HepG2 (cell line): Measurements from ENCODE around the gene H3-3A. TPM values are rescaled to one million over a fixed set of nuclear protein-coding genes. Genes with fewer than 3 reads are reported as not detected.

Experiments used
- ADNP ChIP-seq: sonication (generic); formaldehyde crosslinking; IDR thresholded peaks from 2 replicates; pipeline ENCODE4 v1.4.0; 2020; ENCODE audit warnings: missing genetic modification reagents
- AGO1 ChIP-seq: fragments of 200-400 bp; formaldehyde crosslinking; IDR thresholded peaks from 2 replicates; pipeline ENCODE4 v1.6.1; 2017; ENCODE audit warnings: mild to moderate bottlenecking, low read depth, low read length, moderate library complexity; ENCODE audit not compliant: poor library complexity, severe bottlenecking
- ARID5B ChIP-seq: IDR thresholded peaks from 2 replicates; pipeline ENCODE4 v1.4.0; 2020; ENCODE audit warnings: mild to moderate bottlenecking, missing genetic modification reagents
- ASH2L ChIP-seq: fragments of 300-600, 200-600 bp; sonication (generic); IDR thresholded peaks from 2 replicates; pipeline ENCODE4 v1.7.0; 2017; ENCODE audit warnings: low read depth, mild to moderate bottlenecking, moderate library complexity, mixed read lengths, low read length; ENCODE audit not compliant: insufficient read length
- CBX1 ChIP-seq: IDR thresholded peaks from one replicate; pipeline ENCODE4 v1.6.1; 2016; ENCODE audit warnings: antibody characterized with exemption, low read depth
- ETV5 ChIP-seq: IDR thresholded peaks from 2 replicates; pipeline ENCODE4 v1.6.1; 2018; ENCODE audit warnings: missing biosample characterization, missing genetic modification reagents, inconsistent platforms, borderline replicate concordance
- HDAC2 ChIP-seq: sonication (generic); formaldehyde crosslinking; IDR thresholded peaks from 2 replicates; pipeline ENCODE4 v1.4.0; 2020; ENCODE audit warnings: missing genetic modification reagents
- NRL ChIP-seq: sonication (generic); formaldehyde crosslinking; IDR thresholded peaks from 2 replicates; pipeline ENCODE4 v1.5.0; 2020; ENCODE audit warnings: missing genetic modification reagents, mild to moderate bottlenecking, moderate library complexity, borderline replicate concordance
- SAP130 ChIP-seq: IDR thresholded peaks from 2 replicates; pipeline ENCODE4 v1.6.1; 2016; ENCODE audit warnings: low read depth
- SKI ChIP-seq: fragments of 450-650 bp; IDR thresholded peaks from one replicate; pipeline ENCODE4 v1.6.1; 2018; ENCODE audit warnings: mild to moderate bottlenecking; ENCODE audit not compliant: partially characterized antibody
- SNAPC2 ChIP-seq: sonication (generic); formaldehyde crosslinking; IDR thresholded peaks from 2 replicates; pipeline ENCODE4 v1.8.1; 2022; ENCODE audit warnings: mild to moderate bottlenecking, missing genetic modification reagents
- SP2 ChIP-seq: sonication (generic); formaldehyde crosslinking; IDR thresholded peaks from 2 replicates; pipeline ENCODE4 v1.5.1; 2020; ENCODE audit warnings: mild to moderate bottlenecking, missing genetic modification reagents
- TOPORS ChIP-seq: sonication (generic); formaldehyde crosslinking; IDR thresholded peaks from 2 replicates; pipeline ENCODE4 v1.8.0; 2023; ENCODE audit warnings: mild to moderate bottlenecking, missing genetic modification reagents
- ZBTB7A ChIP-seq: sonication (generic); formaldehyde crosslinking; IDR thresholded peaks from 2 replicates; pipeline ENCODE4 v1.8.0; 2022; ENCODE audit warnings: mild to moderate bottlenecking, missing genetic modification reagents
- ZNF138 ChIP-seq: sonication (generic); formaldehyde crosslinking; IDR thresholded peaks from 2 replicates; pipeline ENCODE4 v1.5.0; 2020; ENCODE audit warnings: mild to moderate bottlenecking, low read depth, missing genetic modification reagents
- ZNF232 ChIP-seq: sonication (generic); formaldehyde crosslinking; IDR thresholded peaks from 2 replicates; pipeline ENCODE4 v1.4.0; 2020; ENCODE audit warnings: missing genetic modification reagents, borderline replicate concordance
- ZNF33A ChIP-seq: sonication (generic); formaldehyde crosslinking; IDR thresholded peaks from 2 replicates; pipeline ENCODE4 v1.5.1; 2020; ENCODE audit warnings: missing genetic modification reagents, mild to moderate bottlenecking, moderate library complexity, borderline replicate concordance
- ZNF558 ChIP-seq: sonication (generic); formaldehyde crosslinking; IDR thresholded peaks from 2 replicates; pipeline ENCODE4 v1.9.0; 2022; ENCODE audit warnings: mild to moderate bottlenecking, missing genetic modification reagents, borderline replicate concordance
- ZNF589 ChIP-seq: sonication (generic); formaldehyde crosslinking; conservative IDR thresholded peaks from 2 replicates; pipeline ENCODE4 v1.8.0; 2022; ENCODE audit warnings: mild to moderate bottlenecking, moderate library complexity, missing genetic modification reagents
- ZNF678 ChIP-seq: sonication (generic); formaldehyde crosslinking; IDR thresholded peaks from 2 replicates; pipeline ENCODE4 v1.4.0; 2020; ENCODE audit warnings: mild to moderate bottlenecking, missing genetic modification reagents
- ZNF776 ChIP-seq: sonication (generic); formaldehyde crosslinking; IDR thresholded peaks from 2 replicates; pipeline ENCODE4 v1.4.0; 2020; ENCODE audit warnings: mild to moderate bottlenecking, missing genetic modification reagents
- ZNF790 ChIP-seq: sonication (generic); formaldehyde crosslinking; IDR thresholded peaks from 2 replicates; pipeline ENCODE4 v1.8.0; 2022; ENCODE audit warnings: missing genetic modification reagents, mild to moderate bottlenecking, borderline replicate concordance
- ZNF850 ChIP-seq: sonication (generic); formaldehyde crosslinking; conservative IDR thresholded peaks from 2 replicates; pipeline ENCODE4 v1.9.0; 2021; ENCODE audit warnings: mild to moderate bottlenecking, missing genetic modification reagents
- ZSCAN31 ChIP-seq: sonication (generic); formaldehyde crosslinking; IDR thresholded peaks from 2 replicates; pipeline ENCODE4 v1.5.0; 2020; ENCODE audit warnings: low read depth, mild to moderate bottlenecking, missing genetic modification reagents
- polyA plus RNA-seq, 8 experiments: library from polyadenylated mRNA; depleted of rRNA in 3 of 8; stranded (reverse) in 7 of 8; unstranded in 1 of 8; fragments of >200 nt; fragmentation: Illumina TruSeq in 4 of 8; extraction: Trizol in 4 of 8; gene quantifications; 2 replicates each; pipeline versions ENCODE4 v1.2.1 to v1.2.3, GENCODE V29; 2011 to 2016; ENCODE audit warnings: low read depth in 4 of 8, missing spikeins in 1 of 8, mixed read lengths in 1 of 8; ENCODE audit not compliant: insufficient read depth in 1 of 8
- total RNA-seq, 5 experiments: library from RNA; depleted of rRNA; stranded (reverse); fragments of >200 nt; fragmentation: Illumina TruSeq; extraction: Trizol; gene quantifications; 2 replicates each; pipeline ENCODE4 v1.2.3, GENCODE V29; 2016; ENCODE audit warnings: low read depth in 1 of 5
- TF ChIP-seq, protein P1 (sequence below): sonication (generic); formaldehyde crosslinking; IDR thresholded peaks from 2 replicates; pipeline ENCODE4 v1.8.1; 2023; ENCODE audit warnings: mild to moderate bottlenecking, missing genetic modification reagents

Gene H3-3A
- total and polyA plus RNA-seq, 2 of the 13 experiments (the other 11 are each of a cell fraction or from before 2014, with no cell fraction given), result 221 to 320 TPM

DNA sequence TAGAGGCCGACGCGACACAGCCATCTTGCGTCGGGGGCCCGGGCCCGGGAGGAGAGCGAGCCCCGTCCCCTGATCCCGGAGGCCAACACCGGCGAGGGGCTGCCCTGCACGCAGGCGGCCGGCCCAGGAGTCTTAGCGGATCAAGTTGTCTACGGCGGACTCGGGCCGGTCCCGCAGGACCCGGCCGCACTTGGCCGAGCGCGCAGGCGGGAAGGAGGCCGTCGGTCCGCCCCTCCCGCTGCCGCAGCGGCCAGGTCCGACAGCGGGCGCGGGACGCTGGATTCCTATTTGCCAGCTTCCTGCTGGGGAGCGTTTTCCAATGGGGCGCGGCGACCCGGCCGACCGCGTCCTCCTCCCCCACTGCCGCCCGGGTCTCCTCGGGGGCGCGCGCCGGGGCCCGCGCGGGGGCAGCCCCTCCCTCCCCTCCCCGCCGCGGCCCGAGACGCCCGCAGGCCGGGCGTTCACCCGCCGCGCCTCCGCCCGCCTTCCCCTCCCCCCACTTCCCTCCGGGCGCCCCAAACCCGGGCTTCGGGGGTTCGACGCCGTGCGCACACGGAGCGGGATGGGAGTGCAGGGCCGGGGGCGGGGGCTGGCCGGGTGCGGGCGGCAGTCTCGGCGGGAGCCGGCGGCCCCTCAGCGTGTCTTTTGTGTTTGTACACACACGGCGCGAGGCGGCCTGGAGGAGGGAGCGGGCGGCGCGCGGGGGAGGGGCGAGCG is 517 bp upstream of the H3-3A start (continued):
- TF ChIP-seq ARID5B (CRISPR knock-in tag), result peak; percentile 27; the same call in 1 of the 2 replicates
- TF ChIP-seq ZSCAN31, result peak; percentile 56; the same call in 1 of the 2 replicates
- TF ChIP-seq ADNP (CRISPR knock-in tag), result no peak
- peak; percentile 27; the same call in 1 of the 2 replicates for TF ChIP-seq SP2 (CRISPR knock-in tag)
- TF ChIP-seq HDAC2, result 0 out of 2 replicates have a peak, but pooled peaks have one; percentile 23
- TF ChIP-seq ZNF138 (CRISPR knock-in tag), result peak; percentile 81; the same call in 1 of the 2 replicates
- TF ChIP-seq, protein P1, sequence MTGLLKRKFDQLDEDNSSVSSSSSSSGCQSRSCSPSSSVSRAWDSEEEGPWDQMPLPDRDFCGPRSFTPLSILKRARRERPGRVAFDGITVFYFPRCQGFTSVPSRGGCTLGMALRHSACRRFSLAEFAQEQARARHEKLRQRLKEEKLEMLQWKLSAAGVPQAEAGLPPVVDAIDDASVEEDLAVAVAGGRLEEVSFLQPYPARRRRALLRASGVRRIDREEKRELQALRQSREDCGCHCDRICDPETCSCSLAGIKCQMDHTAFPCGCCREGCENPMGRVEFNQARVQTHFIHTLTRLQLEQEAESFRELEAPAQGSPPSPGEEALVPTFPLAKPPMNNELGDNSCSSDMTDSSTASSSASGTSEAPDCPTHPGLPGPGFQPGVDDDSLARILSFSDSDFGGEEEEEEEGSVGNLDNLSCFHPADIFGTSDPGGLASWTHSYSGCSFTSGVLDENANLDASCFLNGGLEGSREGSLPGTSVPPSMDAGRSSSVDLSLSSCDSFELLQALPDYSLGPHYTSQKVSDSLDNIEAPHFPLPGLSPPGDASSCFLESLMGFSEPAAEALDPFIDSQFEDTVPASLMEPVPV (CRISPR knock-in tag), result 0 out of 2 replicates have a peak, but pooled peaks have one; percentile 41
- no peak for TF ChIP-seq TOPORS (CRISPR knock-in tag)
- TF ChIP-seq ETV5 (CRISPR knock-in tag), result peak; percentile 31; the same call in 1 of the 2 replicates
- TF ChIP-seq ZBTB7A (CRISPR knock-in tag), result peak; percentile 43; the same call in 1 of the 2 replicates
- peak; percentile 49; the same call in 1 of the 2 replicates for TF ChIP-seq NRL (CRISPR knock-in tag)
- TF ChIP-seq ZNF790, result 0 out of 2 replicates have a peak, but pooled peaks have one; percentile 18
- TF ChIP-seq SNAPC2 (CRISPR knock-in tag), result peak; percentile 32; the same call in 1 of the 2 replicates
- 0 out of 2 replicates have a peak, but pooled peaks have one; percentile 57 for TF ChIP-seq ZNF33A
- peak; percentile 65 for TF ChIP-seq ASH2L
- peak; percentile 49; the same call in 1 of the 2 replicates for TF ChIP-seq SAP130 (CRISPR knock-in tag)
- peak; percentile 46; the same call in 1 of the 2 replicates for TF ChIP-seq ZNF776 (CRISPR knock-in tag)
- TF ChIP-seq AGO1, result peak; percentile 39
- TF ChIP-seq ZNF850 (CRISPR knock-in tag), result 0 out of 2 replicates have a peak, but pooled peaks have one; percentile 79
- TF ChIP-seq SKI, result no peak
- TF ChIP-seq ZNF589, result no peak
- TF ChIP-seq ZNF678 (CRISPR knock-in tag), result no peak
- TF ChIP-seq CBX1, result peak; percentile 42
- TF ChIP-seq ZNF232 (CRISPR knock-in tag), result no peak
- peak; percentile 60; the same call in 1 of the 2 replicates for TF ChIP-seq ZNF558
